GM23338 (cell line): ENCODE measurements around the gene IMPDH1. TPM values are rescaled to one million over a fixed set of nuclear protein-coding genes. Genes with fewer than 3 reads are reported as not detected.

Source experiments
- ATAC-seq: fragments of 200-7000 bp; cut with Tn5 transposase; 3 replicates; pipeline ENCODE4 v1.9.1; 2020
- DNase-seq: peaks from one replicate; pipeline ENCODE4 v3.0.0-alpha.2; 2015; ENCODE audit warnings: low spot score
- H2AFZ ChIP-seq: fragments of 200-600 bp; sonication (generic); 2 replicates; pipeline ENCODE4 v1.8.0; 2016; ENCODE audit warnings: antibody characterized with exemption, mild to moderate bottlenecking, moderate library complexity
- H3F3A ChIP-seq: fragments of 200-600 bp; sonication (generic); replicated peaks from 2 replicates; pipeline ENCODE4 v1.8.0; 2017; ENCODE audit warnings: antibody characterized with exemption, mixed run types, low read depth
- H3K27ac ChIP-seq: fragments of 200-600 bp; sonication (generic); 2 replicates; pipeline ENCODE4 v1.6.1; 2016; ENCODE audit warnings: low read depth
- H3K27me3 ChIP-seq: fragments of 200-600 bp; sonication (generic); 2 replicates; pipeline ENCODE4 v1.8.0; 2016; ENCODE audit warnings: mild to moderate bottlenecking, mixed run types, moderate library complexity; ENCODE audit not compliant: insufficient read depth
- H3K36me3 ChIP-seq: fragments of 200-600 bp; sonication (generic); 2 replicates; pipeline ENCODE4 v1.8.0; 2016; ENCODE audit warnings: mild to moderate bottlenecking; ENCODE audit not compliant: insufficient read depth
- H3K4me1 ChIP-seq: fragments of 200-600 bp; sonication (generic); 2 replicates; pipeline ENCODE4 v1.8.0; 2016; ENCODE audit warnings: mild to moderate bottlenecking, moderate library complexity; ENCODE audit not compliant: insufficient read depth
- H3K4me2 ChIP-seq: fragments of 200-600 bp; sonication (generic); 2 replicates; pipeline ENCODE4 v1.7.1; 2017; ENCODE audit warnings: mixed run types
- H3K4me3 ChIP-seq: fragments of 200-600 bp; sonication (generic); 2 replicates; pipeline ENCODE4 v1.6.1; 2016; ENCODE audit warnings: mixed run types
- H3K79me2 ChIP-seq: fragments of 200-600 bp; sonication (generic); replicated peaks from 2 replicates; pipeline ENCODE4 v1.8.0; 2017; ENCODE audit warnings: mild to moderate bottlenecking; ENCODE audit not compliant: insufficient read depth
- H3K9me2 ChIP-seq: fragments of 200-600 bp; sonication (generic); 2 replicates; pipeline ENCODE4 v1.8.0; 2017; ENCODE audit not compliant: insufficient read depth
- H4K20me1 ChIP-seq: fragments of 200-600 bp; sonication (generic); replicated peaks from 2 replicates; pipeline ENCODE4 v1.8.0; 2017; ENCODE audit warnings: mild to moderate bottlenecking; ENCODE audit not compliant: insufficient read depth
- H3K27ac Mint-ChIP-seq: 2 replicates; pipeline ENCODE4 v1.8.0; 2020; ENCODE audit warnings: inconsistent platforms, mild to moderate bottlenecking, moderate library complexity, mixed read lengths
- H3K27me3 Mint-ChIP-seq: 3 replicates; pipeline ENCODE4 v1.8.0; 2022; ENCODE audit warnings: low read depth, mild to moderate bottlenecking, moderate library complexity, mixed read lengths, inconsistent platforms; ENCODE audit not compliant: insufficient read depth, poor library complexity
- H3K36me3 Mint-ChIP-seq: 3 replicates; pipeline ENCODE4 v1.8.0; 2021; ENCODE audit warnings: low read depth, mild to moderate bottlenecking, inconsistent platforms, moderate library complexity, mixed read lengths
- H3K4me1 Mint-ChIP-seq: 3 replicates; pipeline ENCODE4 v1.8.0; 2020; ENCODE audit warnings: mild to moderate bottlenecking, inconsistent platforms, mixed read lengths
- H3K4me3 Mint-ChIP-seq: 3 replicates; pipeline ENCODE4 v1.8.0; 2021; ENCODE audit warnings: moderate library complexity, mild to moderate bottlenecking, inconsistent platforms, mixed read lengths
- H3K9me3 Mint-ChIP-seq: 3 replicates; pipeline ENCODE4 v1.8.0; 2020; ENCODE audit warnings: moderate library complexity, mild to moderate bottlenecking, inconsistent platforms, mixed read lengths
- CREB1 ChIP-seq: fragments of 250-450 bp; sonication (Bioruptor Pico); IDR thresholded peaks from 2 replicates; pipeline ENCODE4 v1.5.0; 2020; ENCODE audit warnings: low read depth, mild to moderate bottlenecking, moderate library complexity
- EZH2 ChIP-seq: fragments of 200-600 bp; sonication (generic); IDR thresholded peaks from one replicate; pipeline ENCODE4 v1.8.0; 2017; ENCODE audit warnings: antibody characterized with exemption, mild to moderate bottlenecking, low read depth; ENCODE audit not compliant: unreplicated experiment
- EZH2phosphoT487 ChIP-seq: fragments of 200-600 bp; sonication (generic); IDR thresholded peaks from one replicate; pipeline ENCODE4 v1.8.1; 2018; ENCODE audit warnings: antibody characterized with exemption; ENCODE audit not compliant: unreplicated experiment
- JUNB ChIP-seq: IDR thresholded peaks from one replicate; pipeline ENCODE4 v1.6.1; 2016; ENCODE audit warnings: antibody characterized with exemption; ENCODE audit not compliant: unreplicated experiment
- NANOG ChIP-seq: IDR thresholded peaks from 2 replicates; pipeline ENCODE4 v1.6.1; 2016; ENCODE audit warnings: antibody characterized with exemption, borderline replicate concordance
- ZNF114 ChIP-seq: fragments of 250-450 bp; sonication (Bioruptor Pico); IDR thresholded peaks from 2 replicates; pipeline ENCODE4 v1.5.0; 2020; ENCODE audit warnings: mild to moderate bottlenecking, moderate library complexity
- ZNF331 ChIP-seq: fragments of 250-450 bp; sonication (Bioruptor Pico); IDR thresholded peaks from 2 replicates; pipeline ENCODE4 v1.5.0; 2020; ENCODE audit warnings: low read depth, mild to moderate bottlenecking, moderate library complexity
- polyA plus RNA-seq: library from polyadenylated mRNA; unstranded; fragments of >200 nt; fragmentation: Nextera tagmentation; extraction: Ambion mirVana; gene quantifications from 2 replicates; pipeline ENCODE4 v1.2.1, GENCODE V29; 2016
- total RNA-seq: library from RNA; depleted of rRNA; stranded (reverse); fragments of >200 nt; shearing (Covaris generic); gene quantifications from 2 replicates; pipeline ENCODE4 v1.2.3, GENCODE V29; 2014
- TF ChIP-seq, protein P1 (sequence below), 2 experiments: fragments of 200-600 bp in 1 of 2; sonication (generic) in 1 of 2; conservative IDR thresholded peaks; 2 replicates each; pipeline versions ENCODE4 v1.5.1 to v1.6.1; 2016 to 2017; ENCODE audit warnings: antibody characterized with exemption in 2 of 2, low read depth in 2 of 2, mild to moderate bottlenecking in 2 of 2, moderate library complexity in 1 of 2
- TF ChIP-seq, protein P2 (sequence below): IDR thresholded peaks from 2 replicates; pipeline ENCODE4 v1.6.1; 2016; ENCODE audit warnings: antibody characterized with exemption
- TF ChIP-seq, protein P3 (sequence below): IDR thresholded peaks from one replicate; pipeline ENCODE4 v1.6.1; 2018; ENCODE audit warnings: antibody characterized with exemption; ENCODE audit not compliant: unreplicated experiment

The IMPDH1 gene
- total and polyA plus RNA-seq, 2 experiments from 2014 or later: 16.4 to 48.3 TPM

DNA sequence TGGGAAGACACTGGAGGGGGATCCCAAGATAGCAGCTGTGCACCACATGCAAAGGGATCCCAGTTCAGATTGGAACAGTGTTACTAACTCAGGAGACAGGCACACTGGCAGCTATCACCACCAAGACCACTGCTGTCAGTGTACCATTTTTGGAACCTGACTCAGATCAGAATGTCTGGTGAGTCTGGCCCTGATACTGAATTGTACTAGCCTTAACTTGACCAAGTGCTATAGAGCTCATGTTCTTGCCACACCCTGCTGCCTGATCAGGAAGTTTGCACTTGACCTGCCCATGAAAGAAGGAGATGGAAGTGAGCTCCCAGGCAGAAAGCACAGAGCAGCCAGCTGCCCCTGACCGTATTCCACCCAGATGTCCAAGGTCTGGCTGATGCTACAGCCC is 43.5 kb downstream of the IMPDH1 start:
- DNase-seq (no peak), ATAC-seq (no peak)
- Mint-ChIP-seq H3K4me3 (no peak overlapping the region), H3K27me3 (peaks cover 43% of the 10 kb centered on the region), H3K36me3 (no peaks in the 10 kb centered on the region; the same call in 2 of the 3 replicates), H3K27ac (no peak overlapping the region), H3K4me1 (peaks cover 5% of the 10 kb centered on the region; the same call in 2 of the 3 replicates), H3K9me3 (no peaks in the 10 kb centered on the region)
- Histone ChIP-seq H4K20me1 (0 out of 2 replicates have a peak, but pooled peaks cover 4% of the 10 kb centered on the region), H2AFZ (no peak overlapping the region), H3K79me2 (no peaks in the 10 kb centered on the region), H3F3A (no peaks in the 10 kb centered on the region; the same call in none of the 2 replicates), H3K4me3 (no peak overlapping the region), H3K27me3 (peaks cover 73% of the 10 kb centered on the region), H3K9me2 (no peaks in the 10 kb centered on the region), H3K36me3 (no peaks in the 10 kb centered on the region), H3K4me1 (no peaks in the 10 kb centered on the region), H3K27ac (no peak overlapping the region), H3K4me2 (no peak overlapping the region)
- TF ChIP-seq, protein P1, sequence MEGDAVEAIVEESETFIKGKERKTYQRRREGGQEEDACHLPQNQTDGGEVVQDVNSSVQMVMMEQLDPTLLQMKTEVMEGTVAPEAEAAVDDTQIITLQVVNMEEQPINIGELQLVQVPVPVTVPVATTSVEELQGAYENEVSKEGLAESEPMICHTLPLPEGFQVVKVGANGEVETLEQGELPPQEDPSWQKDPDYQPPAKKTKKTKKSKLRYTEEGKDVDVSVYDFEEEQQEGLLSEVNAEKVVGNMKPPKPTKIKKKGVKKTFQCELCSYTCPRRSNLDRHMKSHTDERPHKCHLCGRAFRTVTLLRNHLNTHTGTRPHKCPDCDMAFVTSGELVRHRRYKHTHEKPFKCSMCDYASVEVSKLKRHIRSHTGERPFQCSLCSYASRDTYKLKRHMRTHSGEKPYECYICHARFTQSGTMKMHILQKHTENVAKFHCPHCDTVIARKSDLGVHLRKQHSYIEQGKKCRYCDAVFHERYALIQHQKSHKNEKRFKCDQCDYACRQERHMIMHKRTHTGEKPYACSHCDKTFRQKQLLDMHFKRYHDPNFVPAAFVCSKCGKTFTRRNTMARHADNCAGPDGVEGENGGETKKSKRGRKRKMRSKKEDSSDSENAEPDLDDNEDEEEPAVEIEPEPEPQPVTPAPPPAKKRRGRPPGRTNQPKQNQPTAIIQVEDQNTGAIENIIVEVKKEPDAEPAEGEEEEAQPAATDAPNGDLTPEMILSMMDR (conservative IDR thresholded peaks at IDR 0.05; ENCODE audit: low read depth in 2 of 2): no peak
- no peak for TF ChIP-seq EZH2
- TF ChIP-seq, protein P2, sequence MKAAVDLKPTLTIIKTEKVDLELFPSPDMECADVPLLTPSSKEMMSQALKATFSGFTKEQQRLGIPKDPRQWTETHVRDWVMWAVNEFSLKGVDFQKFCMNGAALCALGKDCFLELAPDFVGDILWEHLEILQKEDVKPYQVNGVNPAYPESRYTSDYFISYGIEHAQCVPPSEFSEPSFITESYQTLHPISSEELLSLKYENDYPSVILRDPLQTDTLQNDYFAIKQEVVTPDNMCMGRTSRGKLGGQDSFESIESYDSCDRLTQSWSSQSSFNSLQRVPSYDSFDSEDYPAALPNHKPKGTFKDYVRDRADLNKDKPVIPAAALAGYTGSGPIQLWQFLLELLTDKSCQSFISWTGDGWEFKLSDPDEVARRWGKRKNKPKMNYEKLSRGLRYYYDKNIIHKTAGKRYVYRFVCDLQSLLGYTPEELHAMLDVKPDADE: no peak
- TF ChIP-seq, protein P3, sequence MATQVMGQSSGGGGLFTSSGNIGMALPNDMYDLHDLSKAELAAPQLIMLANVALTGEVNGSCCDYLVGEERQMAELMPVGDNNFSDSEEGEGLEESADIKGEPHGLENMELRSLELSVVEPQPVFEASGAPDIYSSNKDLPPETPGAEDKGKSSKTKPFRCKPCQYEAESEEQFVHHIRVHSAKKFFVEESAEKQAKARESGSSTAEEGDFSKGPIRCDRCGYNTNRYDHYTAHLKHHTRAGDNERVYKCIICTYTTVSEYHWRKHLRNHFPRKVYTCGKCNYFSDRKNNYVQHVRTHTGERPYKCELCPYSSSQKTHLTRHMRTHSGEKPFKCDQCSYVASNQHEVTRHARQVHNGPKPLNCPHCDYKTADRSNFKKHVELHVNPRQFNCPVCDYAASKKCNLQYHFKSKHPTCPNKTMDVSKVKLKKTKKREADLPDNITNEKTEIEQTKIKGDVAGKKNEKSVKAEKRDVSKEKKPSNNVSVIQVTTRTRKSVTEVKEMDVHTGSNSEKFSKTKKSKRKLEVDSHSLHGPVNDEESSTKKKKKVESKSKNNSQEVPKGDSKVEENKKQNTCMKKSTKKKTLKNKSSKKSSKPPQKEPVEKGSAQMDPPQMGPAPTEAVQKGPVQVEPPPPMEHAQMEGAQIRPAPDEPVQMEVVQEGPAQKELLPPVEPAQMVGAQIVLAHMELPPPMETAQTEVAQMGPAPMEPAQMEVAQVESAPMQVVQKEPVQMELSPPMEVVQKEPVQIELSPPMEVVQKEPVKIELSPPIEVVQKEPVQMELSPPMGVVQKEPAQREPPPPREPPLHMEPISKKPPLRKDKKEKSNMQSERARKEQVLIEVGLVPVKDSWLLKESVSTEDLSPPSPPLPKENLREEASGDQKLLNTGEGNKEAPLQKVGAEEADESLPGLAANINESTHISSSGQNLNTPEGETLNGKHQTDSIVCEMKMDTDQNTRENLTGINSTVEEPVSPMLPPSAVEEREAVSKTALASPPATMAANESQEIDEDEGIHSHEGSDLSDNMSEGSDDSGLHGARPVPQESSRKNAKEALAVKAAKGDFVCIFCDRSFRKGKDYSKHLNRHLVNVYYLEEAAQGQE: no peak
- no peak for TF ChIP-seq CREB1
- no peak for TF ChIP-seq EZH2phosphoT487

DNA sequence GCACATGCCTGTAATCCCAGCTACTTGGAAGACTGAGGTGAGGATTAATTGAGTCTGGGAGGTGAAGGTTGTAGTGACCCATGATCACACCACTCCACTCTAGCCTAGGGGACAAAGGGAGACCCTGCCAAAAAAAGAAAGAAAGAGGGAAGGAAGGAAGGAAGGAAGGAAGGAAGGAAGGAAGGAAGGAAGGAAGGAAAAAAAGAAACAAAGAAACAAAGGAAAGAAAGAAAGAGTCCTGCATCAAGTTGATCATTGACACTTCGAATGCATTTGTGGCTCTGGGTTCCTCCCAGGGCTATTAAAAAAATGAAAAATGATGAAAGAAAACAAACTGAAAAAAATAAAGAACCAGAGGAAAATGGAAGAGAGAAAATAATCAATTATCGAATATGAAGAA is 44.4 kb downstream of the IMPDH1 start:
- Histone ChIP-seq H4K20me1 (0 out of 2 replicates have a peak, but pooled peaks cover 4% of the 10 kb centered on the region), H3K79me2 (no peaks in the 10 kb centered on the region), H2AFZ (no peak overlapping the region), H3K36me3 (no peaks in the 10 kb centered on the region), H3K9me2 (no peaks in the 10 kb centered on the region), H3K4me1 (no peaks in the 10 kb centered on the region), H3K4me2 (no peak overlapping the region), H3K4me3 (no peak overlapping the region), H3K27ac (no peak overlapping the region), H3K27me3 (peaks cover 82% of the 10 kb centered on the region), H3F3A (no peaks in the 10 kb centered on the region; the same call in none of the 2 replicates)
- Mint-ChIP-seq H3K4me1 (peaks cover 9% of the 10 kb centered on the region; the same call in 2 of the 3 replicates), H3K27me3 (peaks cover 52% of the 10 kb centered on the region), H3K9me3 (no peaks in the 10 kb centered on the region; the same call in 2 of the 3 replicates), H3K4me3 (no peak overlapping the region), H3K36me3 (no peaks in the 10 kb centered on the region; the same call in 2 of the 3 replicates), H3K27ac (no peak overlapping the region)
- DNase-seq (no peak), ATAC-seq (no peak)
- TF ChIP-seq CREB1: no peak
- no peak for TF ChIP-seq JUNB
- TF ChIP-seq ZNF114: no peak
- TF ChIP-seq, protein P1 (conservative IDR thresholded peaks at IDR 0.05; ENCODE audit: low read depth in 2 of 2): no peak
- no peak for TF ChIP-seq EZH2
- no peak for TF ChIP-seq ZNF331
- TF ChIP-seq NANOG: no peak
- TF ChIP-seq, protein P2: no peak
